ENCODE results near the gene ZNF600. TPM values are rescaled to one million over a fixed set of nuclear protein-coding genes. Genes with fewer than 3 reads are reported as not detected.
"Not testable (repeated sequence)": the region's sequence is repeated elsewhere in the genome, so short reads cannot be mapped to it uniquely, and the experiment has no call there.

The ZNF600 gene
- polyA plus RNA-seq, 3 donors = 3.1 to 7.4 (median 6.3) TPM

- WGBS, 3 donors = 79 to 89% (median 84%) methylated on average over 5 of the region's 5 CpGs
- not testable (repeated sequence) for H3K27ac ChIP-seq (ENCODE audit: low read depth, low read length)
Observed at GRCh38 chr19:52715330-52715729, 71.3 kb downstream of the ZNF600 start.

Other genes starting within 250 kb of the ZNF600 start
- gene ZNF701, start 216.5 kb downstream of the ZNF600 start, polyA plus RNA-seq = 1 to 10 TPM; 2.5 to 9.0 (median 2.9) TPM
- 10 to 100 TPM; 16.2 to 39.8 (median 22.6) TPM for gene ZNF83, start 148.4 kb downstream of the ZNF600 start, polyA plus RNA-seq
- gene ZNF611, start 51.7 kb downstream of the ZNF600 start, polyA plus RNA-seq = 1 to 10 TPM; 1.7 to 5.6 (median 2.7) TPM
- 1 to 10 TPM; 3.1 to 4.3 (median 3.6) TPM for gene ZNF28, start 34.8 kb upstream of the ZNF600 start, polyA plus RNA-seq
- gene ZNF468, start 70.8 kb upstream of the ZNF600 start, polyA plus RNA-seq = 1 to 10 TPM; 5.5 to 6.0 (median 5.8) TPM
- 1 to 10 TPM; 3.7 to 4.8 (median 4.4) TPM for gene ZNF320, start 110.8 kb upstream of the ZNF600 start, polyA plus RNA-seq
- 1 to 10 TPM; 1.0 to 2.8 (median 1.1) TPM for gene ZNF888, start 136.6 kb upstream of the ZNF600 start, polyA plus RNA-seq
- gene ZNF816, start 176.1 kb upstream of the ZNF600 start, polyA plus RNA-seq = 1 to 10 TPM; 2.0 to 3.3 (median 3.3) TPM
- under 1 TPM in 1 of 3 donors, not detected in 2; 0.03 TPM for gene ERVV-1, start 227.1 kb upstream of the ZNF600 start, polyA plus RNA-seq

Measured in adipose tissue (tissue), 3 donors.